ENCODE results near the gene ARFGEF3. TPM values are rescaled to one million over a fixed set of nuclear protein-coding genes. Genes with fewer than 3 reads are reported as not detected.

Gene ARFGEF3
- total RNA-seq, 4 donors from 2014 or later = 6.7 to 17.1 (median 13.2) TPM

GRCh38 chr6:138250053-138250452 is 88.3 kb downstream of the ARFGEF3 start:
- no peak overlapping the region for H3K4me3 ChIP-seq
- H3K36me3 ChIP-seq = no peaks in the 10 kb centered on the region
- no peaks in the 10 kb centered on the region for H3K9me3 ChIP-seq
- WGBS, 2 donors (ENCODE audit: low coverage in 1 of 2) = 94 to 97% methylated on average over 4 of the region's 4 CpGs
- no peaks in the 10 kb centered on the region for H3K4me1 ChIP-seq
- DNase-seq = no peak
- intact Hi-C loops (cut with DNase I; ENCODE audit: low total_unique reads) (no loop called here), in situ Hi-C loops (cut with MboI; ENCODE audit: low pct_ligation_motif_present in 1 of 4, low pct_unique_long_range_greater_than_20kb in 1 of 4, low sequenced_read_pairs in 3 of 4) (no loop called here)
- no peak overlapping the region for H3K27ac ChIP-seq
- H3K27me3 ChIP-seq = no peaks in the 10 kb centered on the region
- TF ChIP-seq POLR2AphosphoS5 (IDR thresholded peaks at IDR 0.05) = no peak

- intact Hi-C loops (cut with DNase I; ENCODE audit: low total_unique reads) = no loop called here
- Histone ChIP-seq H3K4me3 (no peak overlapping the region), H3K36me3 (no peaks in the 10 kb centered on the region), H3K27ac (no peak overlapping the region), H3K4me1 (no peaks in the 10 kb centered on the region), H3K9me3 (no peaks in the 10 kb centered on the region), H3K27me3 (no peaks in the 10 kb centered on the region)
- TF ChIP-seq CTCF (IDR thresholded peaks at IDR 0.05) = no peak
- no peak for TF ChIP-seq POLR2A (IDR thresholded peaks at IDR 0.05)
- TF ChIP-seq EP300 (IDR thresholded peaks at IDR 0.05; ENCODE audit: low read depth) = no peak
- TF ChIP-seq POLR2AphosphoS5 (IDR thresholded peaks at IDR 0.05) = no peak
- no peak for DNase-seq
- 84 to 89% methylated on average over 13 to 16 of the region's 16 CpGs for WGBS, 2 donors (ENCODE audit: low coverage in 1 of 2)
- in situ Hi-C loops (cut with MboI; ENCODE audit: low pct_ligation_motif_present in 1 of 4, low pct_unique_long_range_greater_than_20kb in 1 of 4, low sequenced_read_pairs in 3 of 4) = no loop called here
Measured at GRCh38 chr6:138250513-138251247, 88.9 kb downstream of the ARFGEF3 start.

GRCh38 chr6:138253731-138254130 is 92.0 kb downstream of the ARFGEF3 start:
- TF ChIP-seq POLR2AphosphoS5 (IDR thresholded peaks at IDR 0.05) (no peak), EP300 (IDR thresholded peaks at IDR 0.05; ENCODE audit: low read depth) (no peak), CTCF (IDR thresholded peaks at IDR 0.05) (no peak), POLR2A (IDR thresholded peaks at IDR 0.05) (no peak)
- intact Hi-C loops (cut with DNase I; ENCODE audit: low total_unique reads) (no loop called here), in situ Hi-C loops (cut with MboI; ENCODE audit: low pct_ligation_motif_present in 1 of 4, low pct_unique_long_range_greater_than_20kb in 1 of 4, low sequenced_read_pairs in 3 of 4) (no loop called here)
- no peak for DNase-seq
- no peaks in the 10 kb centered on the region for H3K36me3 ChIP-seq
- no peak overlapping the region for H3K27ac ChIP-seq
- H3K4me3 ChIP-seq = no peak overlapping the region
- no peaks in the 10 kb centered on the region for H3K9me3 ChIP-seq
- WGBS, 2 donors (ENCODE audit: low coverage in 1 of 2) = 90 to 92% methylated on average over 5 to 11 of the region's 11 CpGs
- H3K27me3 ChIP-seq = no peaks in the 10 kb centered on the region
- H3K4me1 ChIP-seq = no peaks in the 10 kb centered on the region

- Histone ChIP-seq H3K4me3 (no peak overlapping the region), H3K36me3 (no peaks in the 10 kb centered on the region), H3K27me3 (no peaks in the 10 kb centered on the region), H3K9me3 (no peaks in the 10 kb centered on the region), H3K4me1 (no peaks in the 10 kb centered on the region), H3K27ac (no peak overlapping the region)
- in situ Hi-C loops (cut with MboI; ENCODE audit: low pct_ligation_motif_present in 1 of 4, low pct_unique_long_range_greater_than_20kb in 1 of 4, low sequenced_read_pairs in 3 of 4) (no loop called here), intact Hi-C loops (cut with DNase I; ENCODE audit: low total_unique reads) (no loop called here)
- DNase-seq = no peak
- no peak for TF ChIP-seq EP300 (IDR thresholded peaks at IDR 0.05; ENCODE audit: low read depth)
- no peak for TF ChIP-seq POLR2A (IDR thresholded peaks at IDR 0.05)
- no peak for TF ChIP-seq CTCF (IDR thresholded peaks at IDR 0.05)
- TF ChIP-seq POLR2AphosphoS5 (IDR thresholded peaks at IDR 0.05) = no peak
- 89 to 98% methylated on average over 8 to 20 of the region's 20 CpGs for WGBS, 2 donors (ENCODE audit: low coverage in 1 of 2)
Measured at GRCh38 chr6:138255443-138255842, 93.7 kb downstream of the ARFGEF3 start.

GRCh38 chr6:138257638-138258040 is 95.9 kb downstream of the ARFGEF3 start:
- no peaks in the 10 kb centered on the region for H3K9me3 ChIP-seq
- intact Hi-C loops (cut with DNase I; ENCODE audit: low total_unique reads) = no loop called here
- DNase-seq = no peak
- 71 to 92% methylated on average over 1 of the region's 1 CpG for WGBS, 2 donors (ENCODE audit: low coverage in 1 of 2)
- no peaks in the 10 kb centered on the region for H3K36me3 ChIP-seq
- in situ Hi-C loops (cut with MboI; ENCODE audit: low pct_ligation_motif_present in 1 of 4, low pct_unique_long_range_greater_than_20kb in 1 of 4, low sequenced_read_pairs in 3 of 4) = no loop called here
- no peak overlapping the region for H3K4me3 ChIP-seq
- no peak overlapping the region for H3K27ac ChIP-seq
- no peaks in the 10 kb centered on the region for H3K27me3 ChIP-seq
- TF ChIP-seq POLR2A (IDR thresholded peaks at IDR 0.05) = no peak
- no peak for TF ChIP-seq POLR2AphosphoS5 (IDR thresholded peaks at IDR 0.05)
- TF ChIP-seq EP300 (IDR thresholded peaks at IDR 0.05; ENCODE audit: low read depth) = no peak
- no peak for TF ChIP-seq CTCF (IDR thresholded peaks at IDR 0.05)
- H3K4me1 ChIP-seq = no peaks in the 10 kb centered on the region
